HG02678 (cell line): Measurements from ENCODE around the gene MYRFL.

Experiments
- ATAC-seq: cut with Tn5 transposase; IDR thresholded peaks from one replicate; pipeline ENCODE4 v1.9.1; 2021; ENCODE audit warnings: mild to moderate bottlenecking, moderate library complexity; ENCODE audit not compliant: unreplicated experiment

The MYRFL gene

DNA sequence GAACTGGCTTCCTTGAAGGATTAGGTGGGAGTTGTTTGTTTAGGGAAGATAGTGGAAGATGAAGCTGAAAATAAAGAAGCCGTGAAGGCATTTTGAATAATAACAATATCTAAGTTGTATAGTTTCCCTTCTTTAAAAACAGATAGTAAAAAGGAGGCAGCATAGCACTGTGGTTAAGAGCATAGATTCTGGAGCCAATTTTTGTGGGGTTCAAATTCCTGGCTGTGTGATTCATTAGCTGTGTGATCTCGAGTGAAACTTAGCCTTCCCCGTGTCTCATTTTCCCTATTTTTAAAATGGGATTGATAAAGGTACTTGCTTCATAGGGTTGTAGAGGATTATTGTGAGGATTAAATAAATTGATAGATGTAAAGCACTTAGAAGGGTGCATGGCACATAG lies 104.5 kb downstream of the MYRFL start:
- no peak for ATAC-seq

DNA sequence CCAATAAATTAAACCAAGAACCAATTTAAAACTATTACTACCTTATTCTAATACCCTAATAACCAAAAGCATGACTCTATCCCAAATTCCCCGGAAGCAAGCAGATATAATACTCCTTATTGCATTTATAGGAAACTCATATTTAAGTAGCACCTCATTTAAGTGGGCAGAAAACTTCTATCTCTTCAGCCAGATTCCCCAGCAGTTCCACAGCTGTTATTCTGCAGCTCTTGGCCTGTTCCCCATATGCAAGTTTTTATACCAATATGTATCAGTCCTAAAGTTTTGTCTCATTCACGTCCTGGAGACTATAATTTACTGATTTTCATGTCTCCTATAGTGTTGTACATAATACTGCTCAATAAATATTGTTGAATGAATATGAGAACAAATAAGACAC lies 106.5 kb downstream of the MYRFL start:
- ATAC-seq, result no peak

DNA sequence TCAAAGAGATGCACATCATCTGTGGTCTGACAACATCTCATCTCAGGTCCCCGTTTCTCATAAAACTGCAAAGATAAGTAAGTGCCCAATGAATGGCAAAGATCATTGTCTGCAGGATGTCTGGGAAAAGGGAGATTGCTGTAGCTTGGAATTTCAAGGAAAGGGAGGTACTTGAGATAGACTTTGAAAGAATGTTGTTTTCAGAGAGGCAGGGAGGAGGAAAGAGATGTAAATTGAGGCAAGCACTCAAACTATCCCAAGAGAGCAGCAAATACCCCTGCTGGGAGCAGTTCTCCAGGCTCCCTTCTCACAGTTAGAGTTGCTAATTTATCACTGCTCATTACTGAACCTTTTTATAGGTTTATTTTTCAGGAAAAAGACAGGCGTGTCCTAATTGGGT lies 107.1 kb downstream of the MYRFL start:
- ATAC-seq, result no peak

DNA sequence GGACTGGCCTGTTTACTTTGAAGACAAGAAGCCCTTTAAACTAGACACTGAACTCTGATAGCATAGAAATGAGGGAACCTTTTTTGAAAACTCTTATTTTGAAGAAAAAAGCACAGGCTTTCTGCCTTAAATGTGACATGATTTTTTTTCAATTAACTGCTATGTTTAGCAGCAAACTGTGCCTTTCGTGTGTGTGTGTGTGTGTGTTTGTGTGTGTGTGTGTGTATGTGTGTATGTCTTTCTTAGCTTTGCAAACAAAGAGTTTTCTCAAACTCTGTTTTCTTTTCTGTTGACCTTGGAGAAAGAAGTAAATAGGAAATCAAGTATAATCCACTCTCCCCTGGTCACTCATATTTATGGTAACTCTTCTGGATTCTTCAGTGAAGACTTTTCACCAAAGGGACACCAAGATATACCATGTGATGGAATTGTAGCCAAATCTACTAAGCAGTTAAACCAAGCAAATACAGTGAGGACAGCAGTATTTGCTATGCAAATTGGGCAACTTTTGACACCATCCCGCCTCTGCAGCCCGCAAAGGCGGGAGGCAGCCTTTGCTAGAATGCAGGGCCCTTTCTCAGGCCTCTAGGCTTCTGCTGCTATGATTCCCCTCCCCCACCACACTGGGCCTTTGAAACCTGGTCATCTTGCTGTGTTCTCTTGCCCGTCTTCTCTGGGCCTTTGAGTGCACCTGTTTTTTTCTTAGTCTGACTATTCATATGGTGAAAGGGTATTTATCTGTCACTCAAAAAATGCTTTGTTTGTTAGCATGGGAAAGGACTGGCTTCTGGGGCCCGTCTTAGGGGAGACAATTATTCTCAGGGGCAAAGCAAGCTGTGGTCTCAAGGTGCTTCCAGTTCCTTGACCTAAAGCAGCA lies 107.9 kb downstream of the MYRFL start:
- ATAC-seq, result peak; percentile 61

DNA sequence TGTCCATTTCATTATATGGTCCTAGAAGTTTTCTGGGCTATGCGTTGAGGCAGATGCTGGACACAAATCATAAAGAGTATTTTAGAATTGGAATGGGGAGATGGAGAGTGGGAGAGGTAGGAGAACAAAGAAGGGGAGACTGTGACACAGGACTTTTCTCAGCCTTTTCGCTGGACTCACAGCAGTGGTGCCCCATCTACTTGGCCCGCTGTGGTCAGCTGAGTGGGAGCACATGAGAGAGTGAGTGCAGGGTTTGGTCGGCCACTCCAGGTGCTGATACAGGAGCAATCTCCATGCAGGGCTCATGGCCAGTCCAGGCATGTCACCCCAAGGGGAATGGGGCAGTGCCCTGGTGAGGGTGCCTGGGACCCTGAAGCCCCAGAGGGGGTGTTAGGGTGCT lies 109.0 kb downstream of the MYRFL start:
- ATAC-seq, result no peak

DNA sequence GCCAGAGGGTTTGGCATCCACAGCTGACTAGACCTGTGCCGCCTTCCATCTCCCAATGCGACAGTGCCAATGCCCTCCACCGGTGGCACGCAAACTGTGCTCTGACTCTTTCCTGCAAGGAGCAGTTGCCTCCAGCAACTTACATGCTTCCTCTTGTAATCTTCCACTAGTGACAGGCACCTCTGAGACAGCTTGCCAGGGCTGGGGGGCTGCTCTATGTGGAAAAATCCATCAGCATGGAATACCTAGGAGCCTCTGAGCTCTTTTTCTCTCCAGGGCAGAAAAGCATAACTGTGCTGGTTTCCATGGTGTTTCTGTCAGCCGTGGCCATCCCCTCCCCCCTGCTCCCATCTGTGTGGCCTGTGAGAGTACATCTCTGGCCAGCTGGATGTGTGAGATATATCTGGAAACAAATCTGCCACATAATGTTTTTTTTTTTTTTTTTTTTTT lies 110.6 kb downstream of the MYRFL start:
- ATAC-seq, result no peak

DNA sequence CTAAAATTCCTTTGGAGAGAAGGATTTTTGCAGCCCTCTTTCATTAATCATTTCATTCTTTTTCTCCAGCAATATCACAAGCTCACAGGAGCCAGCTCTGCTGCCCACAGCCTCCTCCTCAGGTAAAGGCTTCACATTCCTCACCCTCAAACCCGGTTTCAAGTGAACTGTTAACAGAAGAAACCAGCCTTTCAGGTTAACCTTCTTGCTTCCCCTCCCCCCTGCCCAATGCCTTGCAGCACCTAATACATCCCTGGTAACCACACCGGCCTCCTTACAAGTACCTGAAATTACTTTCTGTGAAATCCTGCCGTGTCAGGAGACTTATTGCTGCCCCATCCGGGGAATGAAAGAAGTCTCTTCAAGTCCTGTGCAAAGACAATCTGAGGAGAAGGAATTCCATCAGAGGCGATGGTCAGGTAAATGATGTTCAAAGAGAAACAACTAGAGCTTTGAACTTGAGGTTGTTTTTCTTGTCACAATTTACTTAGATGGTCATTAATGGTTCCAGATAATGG lies 111.2 kb downstream of the MYRFL start:
- no peak for ATAC-seq

DNA sequence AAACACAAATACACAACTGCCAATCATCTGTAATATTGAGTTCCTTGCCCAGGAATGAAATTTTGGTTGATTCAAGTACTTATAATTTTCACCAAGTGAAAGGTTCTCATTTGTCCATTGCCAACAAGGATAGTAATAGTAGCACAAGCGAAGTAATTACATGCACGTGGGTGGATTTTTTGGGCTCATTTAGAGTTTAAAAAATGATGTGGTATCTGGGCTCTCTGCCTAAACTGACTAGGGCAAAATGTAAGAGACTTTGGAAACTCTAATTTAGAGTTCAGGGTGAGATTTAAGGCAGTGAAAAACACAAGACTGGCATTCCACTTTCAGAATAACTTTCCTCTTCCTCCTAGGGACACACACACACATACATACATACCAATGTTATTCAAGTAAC lies 111.7 kb downstream of the MYRFL start:
- no peak for ATAC-seq

DNA sequence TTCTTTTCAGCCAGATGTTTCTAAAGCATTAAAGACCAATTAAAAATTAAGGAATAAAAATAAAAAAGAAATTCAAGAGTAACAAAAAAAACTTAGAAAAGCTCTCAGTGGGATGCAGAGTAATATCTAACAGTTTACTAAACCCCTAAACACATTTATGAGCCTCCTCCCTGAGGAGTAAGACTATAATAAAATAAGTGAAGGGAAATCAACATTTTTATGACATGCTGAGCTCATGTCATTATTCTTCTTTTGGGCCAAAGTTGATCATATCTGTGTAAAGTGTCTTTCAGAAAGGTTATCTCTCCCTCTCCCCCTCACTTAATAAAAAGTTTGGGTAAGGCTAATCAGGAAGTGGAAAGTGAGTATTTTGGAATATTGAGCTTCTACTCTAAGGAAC lies 122.1 kb downstream of the MYRFL start:
- no peak for ATAC-seq

DNA sequence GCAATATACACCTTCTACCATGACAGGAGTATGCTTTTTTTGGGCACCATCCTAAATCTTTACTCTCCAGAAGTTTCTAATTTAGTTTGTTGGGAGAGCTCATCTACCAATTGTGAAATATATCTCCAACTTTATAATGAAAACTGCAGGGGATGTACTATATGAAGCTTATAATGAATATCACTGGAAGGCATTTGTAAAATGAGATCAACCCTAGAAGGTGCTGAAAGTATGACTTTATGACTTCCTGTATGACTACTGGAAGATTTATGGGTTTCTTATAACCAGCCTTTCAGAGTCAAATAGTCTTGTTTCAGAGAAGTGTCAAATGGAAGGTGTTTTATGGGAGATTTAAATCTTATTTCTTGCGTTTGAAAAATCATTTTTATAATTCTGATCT lies 122.9 kb downstream of the MYRFL start:
- ATAC-seq, result no peak

DNA sequence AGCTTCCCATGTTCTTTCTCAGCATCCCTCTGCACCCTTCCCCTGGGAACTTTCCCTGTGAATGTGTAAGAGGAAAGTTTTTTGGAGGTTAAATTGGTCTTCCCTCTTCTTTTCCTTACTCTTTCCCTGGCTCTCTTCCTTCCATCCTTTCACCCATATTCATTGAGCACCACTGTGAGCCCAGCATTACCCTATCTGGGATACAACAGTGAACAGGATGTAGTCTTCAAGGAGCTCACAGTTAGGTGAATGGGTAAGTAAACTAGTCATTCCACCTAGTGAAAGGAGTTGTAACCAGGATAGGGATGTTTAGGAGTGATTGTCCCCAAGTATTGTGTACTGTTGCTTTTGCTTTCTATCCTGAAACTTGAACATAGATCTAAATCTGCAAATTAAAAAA lies 123.8 kb downstream of the MYRFL start:
- no peak for ATAC-seq

DNA sequence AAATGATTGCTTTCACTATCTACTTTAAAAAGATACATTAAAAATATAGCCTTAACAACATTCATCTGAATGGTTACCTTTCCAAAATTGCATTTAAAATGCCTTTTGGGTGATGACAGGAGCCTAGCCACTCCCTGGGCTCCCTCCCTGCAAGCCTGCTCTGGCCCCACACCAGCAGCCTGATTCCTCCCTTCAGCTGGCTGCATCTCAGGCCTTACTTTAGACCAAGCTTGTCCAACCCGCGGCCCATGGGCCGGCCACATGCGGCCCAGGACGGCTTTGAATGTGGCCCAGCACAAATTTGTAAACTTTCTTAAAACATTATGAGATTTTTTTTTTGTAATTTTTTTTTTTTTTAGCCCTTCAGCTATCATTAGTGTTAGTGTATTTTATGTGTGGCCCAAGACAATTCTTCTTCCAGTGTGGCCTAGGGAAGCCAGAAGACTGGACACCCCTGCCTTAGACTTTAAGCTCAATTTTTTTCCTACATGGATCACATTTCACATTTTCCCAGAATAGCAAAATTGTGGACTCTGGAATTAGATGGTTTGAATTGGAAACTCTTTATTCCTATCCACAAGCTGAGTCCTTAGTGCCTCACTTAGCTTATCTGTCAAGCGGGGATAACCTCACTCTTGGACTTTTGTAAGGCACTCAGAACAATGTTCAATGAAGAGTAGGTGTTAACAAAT lies 124.4 kb downstream of the MYRFL start:
- no peak for ATAC-seq

DNA sequence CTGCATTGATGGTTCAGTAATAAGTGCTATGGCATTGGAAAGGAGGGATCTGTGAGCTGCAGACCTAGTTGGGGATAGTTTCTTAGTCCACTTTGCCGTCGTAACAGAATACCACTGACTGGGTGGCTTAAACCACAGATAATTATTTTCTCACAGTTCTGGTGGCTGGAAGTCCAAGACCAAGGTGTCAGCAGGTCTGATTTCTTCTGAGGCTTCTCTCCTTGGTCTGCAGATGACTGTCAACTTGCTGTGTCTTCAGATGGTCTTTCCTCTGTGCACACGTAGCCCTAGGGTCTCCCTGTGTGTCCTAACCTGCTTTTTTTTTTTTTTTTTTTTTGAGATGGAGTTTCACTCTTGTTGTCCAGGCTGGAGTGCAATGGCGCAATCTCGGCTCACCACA lies 126.1 kb downstream of the MYRFL start:
- ATAC-seq, result no peak

DNA sequence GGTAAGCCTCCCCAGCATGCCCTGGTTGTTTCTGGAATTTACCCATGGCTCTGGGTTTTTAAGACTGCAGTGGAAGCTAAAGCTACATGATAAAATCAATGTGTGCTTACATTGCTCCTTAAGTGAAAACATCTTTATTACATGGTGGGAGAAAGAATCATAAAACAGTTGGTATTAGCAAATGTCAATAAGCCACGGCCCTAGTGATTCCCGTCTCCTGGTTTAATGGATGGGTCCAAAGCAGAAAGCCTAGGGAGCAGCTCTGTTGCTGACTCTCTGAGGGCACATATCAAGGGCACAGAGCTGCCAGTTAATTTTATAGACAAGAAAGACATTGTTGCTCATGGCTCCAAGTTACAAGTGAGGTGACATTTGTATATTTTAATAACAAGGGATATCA lies 127.9 kb downstream of the MYRFL start:
- no peak for ATAC-seq

DNA sequence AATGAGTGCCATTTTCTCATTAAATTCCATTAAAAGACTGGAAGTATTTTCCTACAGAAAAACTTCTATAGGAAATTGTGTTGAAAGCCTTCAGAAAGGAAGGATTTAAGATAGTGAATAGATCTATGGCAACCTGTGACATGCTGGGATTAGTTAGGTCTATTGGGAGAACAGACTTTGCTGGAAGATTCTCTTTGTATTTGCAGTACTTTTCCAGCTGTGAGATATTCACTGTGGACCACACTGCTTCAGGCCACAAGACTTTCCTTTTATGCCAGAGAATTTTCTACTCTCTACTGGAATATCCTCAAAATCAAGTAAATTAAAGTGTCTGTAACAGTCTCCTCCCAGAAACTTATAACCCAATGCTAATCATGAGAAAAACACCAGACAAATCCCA lies 136.2 kb downstream of the MYRFL start:
- ATAC-seq, result no peak

DNA sequence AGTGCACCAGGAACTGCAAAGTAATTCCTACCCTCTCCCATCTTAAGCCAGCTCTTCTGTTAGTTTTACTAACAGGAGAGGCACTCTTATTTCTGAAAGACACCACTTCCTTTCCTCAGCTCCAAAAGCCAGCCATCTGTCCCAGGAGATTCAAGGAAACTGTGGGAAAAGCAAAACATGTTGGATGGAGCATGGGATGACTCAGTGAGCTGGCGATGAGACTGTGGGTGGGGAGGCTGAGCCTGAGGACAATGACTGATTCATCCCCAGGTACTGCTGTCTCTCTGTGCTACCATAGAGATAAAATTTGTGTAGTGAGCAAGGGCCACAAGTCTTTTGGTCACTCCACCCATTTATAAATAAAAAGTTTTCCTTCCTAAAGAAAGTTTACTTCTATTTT lies 141.4 kb downstream of the MYRFL start:
- ATAC-seq, result no peak

DNA sequence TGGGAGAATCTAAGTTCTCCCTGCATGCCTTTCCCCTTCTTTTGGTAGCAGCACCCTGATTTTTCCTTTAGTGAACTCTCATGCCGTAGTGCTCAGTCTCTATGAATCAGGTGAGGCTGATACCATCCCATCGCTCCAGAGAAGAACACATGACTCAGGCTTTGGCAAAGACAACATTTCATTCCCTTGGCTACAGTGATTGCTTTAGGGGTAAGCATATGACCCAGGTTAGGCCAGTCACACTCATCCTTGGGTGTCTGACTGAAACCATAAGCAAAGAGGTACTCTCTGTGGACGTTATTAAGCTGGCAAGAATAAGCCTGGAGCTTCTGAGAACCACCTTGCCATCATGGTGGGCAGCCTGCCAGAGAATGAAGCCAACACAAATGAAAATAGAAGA lies 141.8 kb downstream of the MYRFL start:
- no peak for ATAC-seq

DNA sequence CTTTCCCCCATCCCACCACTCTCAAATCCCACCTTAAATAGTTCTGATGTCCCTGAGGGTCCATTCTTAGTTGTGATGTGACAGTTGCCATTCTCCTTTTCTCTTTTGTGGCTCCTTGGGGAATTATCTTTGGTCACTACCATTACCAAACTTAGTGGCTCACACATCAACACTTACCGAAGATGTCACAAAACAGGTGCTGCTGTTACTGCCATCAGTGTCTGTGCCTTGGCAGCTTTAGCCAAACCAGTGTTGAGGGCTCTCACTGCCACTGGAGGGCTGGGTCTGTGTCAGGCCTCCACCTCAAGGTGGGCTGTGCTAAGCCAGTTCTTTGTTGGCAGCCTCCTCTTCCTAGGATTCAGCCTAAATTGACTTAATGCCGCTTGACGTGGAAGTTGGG lies 144.0 kb downstream of the MYRFL start:
- ATAC-seq, result no peak

DNA sequence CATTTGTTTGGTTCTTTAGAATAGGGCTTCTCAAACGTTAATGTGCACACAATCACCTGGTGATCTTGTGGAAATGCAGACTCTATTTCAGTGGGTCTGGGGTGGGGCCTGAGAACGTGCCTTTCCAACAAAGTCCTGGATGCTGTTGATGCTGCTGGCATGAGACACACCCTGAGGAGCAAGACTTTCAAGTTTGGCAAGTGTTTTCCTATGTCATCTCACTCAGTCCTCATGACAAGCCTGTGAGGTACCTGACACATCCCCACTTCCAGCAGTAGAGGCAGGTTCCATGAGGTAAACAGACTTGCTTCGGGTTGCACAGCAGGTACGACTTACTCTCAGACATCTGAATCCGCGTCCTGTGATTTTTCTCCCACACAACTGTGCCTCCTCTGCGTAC lies 147.1 kb downstream of the MYRFL start:
- no peak for ATAC-seq

DNA sequence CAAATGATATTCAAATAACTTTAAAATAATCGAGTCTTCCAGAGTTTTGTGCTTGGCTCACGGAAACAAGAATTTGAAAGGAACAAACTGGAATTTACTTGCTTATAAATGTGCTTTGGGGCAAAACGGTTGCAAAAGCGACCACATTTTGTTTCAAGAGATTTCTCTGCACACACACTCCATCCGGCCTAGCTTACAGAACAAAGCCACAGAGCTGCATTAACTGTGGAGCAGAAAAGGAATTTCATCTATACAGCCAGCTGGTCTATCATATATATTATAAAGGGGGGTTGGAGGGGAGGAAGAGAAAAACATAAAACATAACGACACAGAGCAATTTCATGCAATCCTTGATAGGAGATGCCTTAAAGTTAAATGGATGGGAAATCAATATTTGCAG lies 153.0 kb downstream of the MYRFL start:
- no peak for ATAC-seq

DNA sequence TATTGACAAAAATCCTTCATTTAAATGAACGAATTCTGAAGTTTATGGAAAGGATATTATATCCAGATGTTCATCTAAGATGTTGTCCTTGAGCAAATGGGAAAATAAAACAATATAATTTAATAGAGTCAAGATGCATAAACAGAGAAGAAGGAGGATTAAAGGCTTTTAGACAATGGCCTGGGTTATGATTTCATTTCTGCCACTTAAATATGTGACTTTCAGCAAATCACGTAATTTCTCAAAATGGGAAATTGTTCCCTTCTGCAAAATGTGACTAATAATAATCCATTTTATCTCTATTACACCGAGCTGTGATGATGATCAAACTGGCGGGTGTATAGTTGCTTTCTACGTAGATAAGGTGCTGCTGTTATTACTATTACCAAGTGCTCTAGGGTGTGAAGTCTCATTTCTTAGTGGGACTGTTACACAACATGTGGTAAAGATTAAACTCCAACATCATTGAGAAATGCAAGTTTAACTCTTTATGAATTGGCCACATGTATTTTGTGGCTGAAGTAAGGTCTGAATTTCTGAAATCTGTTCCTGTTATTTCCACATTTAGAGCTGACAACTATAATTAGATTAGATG lies 157.0 kb downstream of the MYRFL start:
- no peak for ATAC-seq

DNA sequence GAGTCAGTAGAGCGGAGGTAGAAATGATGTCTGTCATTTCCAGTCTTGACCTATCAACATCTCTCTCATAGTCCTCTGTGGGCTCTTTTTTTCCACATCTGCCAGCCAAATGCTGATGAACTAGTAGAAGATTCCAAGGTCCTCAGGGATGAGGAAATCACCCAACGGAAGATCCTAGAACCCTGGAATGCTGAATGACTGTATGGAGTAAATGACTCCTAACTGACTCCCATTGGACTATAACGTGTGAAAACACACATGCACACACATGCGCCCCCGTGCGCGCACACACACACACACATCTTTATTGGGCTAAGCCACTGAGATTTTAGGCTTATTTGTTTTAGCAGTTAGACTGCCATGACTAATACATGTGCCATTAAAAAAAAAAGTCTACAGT lies 159.2 kb downstream of the MYRFL start:
- ATAC-seq, result no peak
